OCI-M2 (cell line): ENCODE data around the gene NET1.
"Not testable (repeated sequence)": the region's sequence is repeated elsewhere in the genome, so short reads cannot be mapped to it uniquely, and the experiment has no call there.

Experiments used
- DNase-seq: peaks from one replicate; lab custom pipeline; 2025; ENCODE audit not compliant: unreplicated experiment; lab: John Stamatoyannopoulos, UW

The NET1 gene

DNA sequence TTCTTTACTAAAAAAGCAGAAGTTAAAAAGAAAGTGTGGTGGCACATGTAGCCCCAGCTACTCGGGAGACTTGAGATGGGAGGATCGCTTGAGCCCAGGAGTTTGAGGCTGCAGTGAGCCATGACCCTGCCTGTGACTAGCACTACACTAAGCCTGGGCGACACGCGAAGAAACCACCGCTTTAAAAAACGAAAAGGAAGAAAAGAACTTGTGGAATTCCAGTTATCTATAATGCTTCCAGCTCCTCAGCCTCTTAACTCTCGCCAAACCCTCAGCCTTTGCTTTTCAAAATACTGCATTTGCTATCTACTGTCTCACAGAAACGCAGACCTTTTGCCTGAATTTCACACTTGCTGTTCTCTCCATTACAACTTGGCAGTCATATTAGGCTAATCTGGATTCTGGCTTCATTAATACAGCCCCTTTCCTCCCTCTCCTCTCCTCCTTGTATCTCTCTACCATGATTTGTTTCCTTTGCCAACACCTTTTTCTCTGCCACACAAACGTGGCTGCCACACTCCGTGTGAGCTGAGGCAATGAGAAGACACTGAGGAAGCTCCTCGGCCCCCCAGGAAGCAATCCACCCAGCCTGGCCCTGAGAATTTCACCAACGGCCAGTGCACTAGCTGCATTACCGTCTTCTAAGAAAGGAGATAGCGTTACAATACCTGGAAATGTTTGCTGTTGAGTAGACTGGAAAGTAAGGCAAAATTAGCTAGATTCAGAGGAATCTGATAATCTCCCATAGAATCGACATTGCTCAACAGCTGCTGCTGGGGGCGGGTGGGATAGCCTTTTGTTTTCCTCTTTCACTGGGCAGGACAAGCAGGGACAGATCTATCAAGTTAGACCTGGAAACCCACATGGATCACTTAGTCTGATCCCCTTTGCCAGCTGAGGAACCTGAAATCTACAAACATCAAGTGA lies 49.8 kb downstream of the NET1 start:
- DNase-seq: no peak

DNA sequence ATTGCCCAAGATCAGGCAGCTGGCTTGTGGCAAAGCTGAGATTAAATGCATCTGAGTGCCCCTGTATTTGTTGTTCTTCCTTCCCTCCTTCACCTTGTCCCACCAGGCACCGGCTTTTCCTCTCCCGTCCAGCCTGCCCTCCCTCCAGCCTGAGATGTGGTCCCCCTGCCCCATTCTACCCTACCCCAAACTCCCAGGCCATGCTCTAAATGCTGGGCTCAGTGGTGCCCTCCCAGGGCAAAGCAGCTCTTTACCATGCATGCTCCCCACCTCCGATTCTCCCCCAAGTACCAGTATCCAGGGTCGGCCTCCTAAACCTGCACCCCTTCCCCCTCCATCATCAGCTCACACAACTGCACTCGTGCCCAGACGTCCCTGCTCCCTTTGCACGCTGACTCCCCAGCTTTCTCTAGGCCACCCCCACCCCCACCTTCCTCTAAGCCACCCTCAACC lies 50.5 kb downstream of the NET1 start:
- DNase-seq: no peak

DNA sequence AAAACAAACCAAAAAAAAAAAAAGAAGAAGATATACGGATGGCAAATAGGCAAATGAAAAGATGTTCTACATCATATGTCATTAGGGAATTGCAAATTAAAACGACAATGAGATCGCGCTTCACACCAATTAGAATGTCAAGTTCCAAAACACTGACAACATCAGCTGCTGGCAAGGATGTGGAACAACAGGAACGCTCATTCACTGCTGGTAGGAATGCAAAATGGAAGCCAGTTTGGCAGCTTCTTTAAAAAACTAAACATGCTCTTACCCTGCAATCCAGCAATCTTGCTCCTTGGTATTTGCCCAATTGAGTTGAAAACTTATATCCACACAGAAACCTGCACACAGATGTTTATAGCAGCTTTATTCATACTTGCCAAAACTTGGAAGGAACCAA lies 52.2 kb downstream of the NET1 start:
- no peak for DNase-seq

DNA sequence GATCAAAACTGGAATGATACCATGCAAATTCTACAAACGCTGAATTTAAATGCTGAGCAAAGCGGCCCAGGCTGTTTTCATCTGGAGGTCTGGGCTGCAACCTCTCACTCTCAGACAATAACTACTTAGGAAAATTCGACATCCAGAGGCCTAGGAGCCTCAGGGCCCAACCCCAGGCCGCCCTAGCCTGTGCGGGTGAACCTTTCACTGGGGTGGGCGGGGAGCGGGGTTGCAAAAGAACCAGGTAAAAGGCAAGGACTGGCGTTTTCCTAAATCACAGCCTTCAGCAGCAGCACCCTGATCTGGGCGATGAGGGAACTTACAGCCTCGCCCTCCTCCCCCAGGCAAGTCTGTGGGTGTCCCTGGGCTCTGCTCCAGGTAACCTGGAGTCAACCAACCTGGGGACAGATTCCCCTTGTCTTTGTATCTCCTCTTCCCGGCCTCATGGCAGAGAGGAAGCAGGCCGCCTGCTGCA lies 53.7 kb downstream of the NET1 start:
- no peak for DNase-seq

DNA sequence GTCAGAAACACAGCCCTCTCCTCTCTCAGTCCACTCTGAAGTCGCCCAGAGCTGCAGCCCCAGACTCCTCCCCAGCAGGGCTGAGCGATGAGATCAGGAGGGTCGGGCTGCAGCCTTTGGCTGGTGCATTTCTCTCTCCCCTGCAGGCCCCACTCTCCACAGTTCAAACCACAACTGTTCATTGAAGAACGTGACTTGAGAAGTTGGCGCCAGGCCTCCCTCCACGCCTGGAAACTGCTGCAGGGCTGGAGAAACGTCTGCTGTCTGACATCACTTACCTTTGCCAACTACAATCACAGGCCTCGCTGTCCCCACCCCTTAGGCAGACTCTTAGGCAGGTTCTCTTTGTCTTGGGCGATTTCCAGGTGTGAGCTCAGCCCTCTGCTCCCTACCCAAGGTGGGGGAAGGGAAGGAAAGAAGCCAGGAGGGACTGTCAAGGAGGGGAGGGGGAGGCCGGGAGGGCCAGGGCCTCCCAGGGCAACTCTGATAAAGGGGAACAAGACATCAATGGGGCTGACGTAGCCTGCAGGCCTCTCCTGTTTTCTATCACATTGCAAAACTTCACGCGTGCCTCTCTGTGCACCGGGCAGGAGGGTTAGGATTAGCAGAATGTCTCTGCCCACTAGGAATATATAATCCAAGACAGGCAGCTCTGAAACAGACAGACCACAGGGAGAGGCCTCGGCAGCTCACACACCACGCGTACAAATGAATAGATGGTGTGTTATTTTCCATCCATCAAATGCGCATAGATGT lies 54.3 kb downstream of the NET1 start:
- DNase-seq: no peak

DNA sequence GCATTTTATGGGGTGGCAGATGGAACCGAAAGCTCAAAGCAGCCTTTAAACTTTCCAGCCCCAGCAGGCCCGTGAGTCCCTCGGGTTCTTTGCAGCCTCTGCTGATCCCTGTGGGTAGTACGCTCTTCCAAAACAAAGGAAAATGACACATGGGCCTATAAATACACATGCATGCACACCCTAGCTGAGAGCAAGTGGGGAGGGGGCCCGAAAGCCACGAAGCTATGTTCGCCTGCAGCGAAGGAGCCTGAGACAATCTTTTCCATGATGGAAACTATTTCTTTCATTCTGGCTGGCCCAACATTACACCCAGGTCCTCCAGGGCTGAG lies 54.8 kb downstream of the NET1 start:
- no peak for DNase-seq

DNA sequence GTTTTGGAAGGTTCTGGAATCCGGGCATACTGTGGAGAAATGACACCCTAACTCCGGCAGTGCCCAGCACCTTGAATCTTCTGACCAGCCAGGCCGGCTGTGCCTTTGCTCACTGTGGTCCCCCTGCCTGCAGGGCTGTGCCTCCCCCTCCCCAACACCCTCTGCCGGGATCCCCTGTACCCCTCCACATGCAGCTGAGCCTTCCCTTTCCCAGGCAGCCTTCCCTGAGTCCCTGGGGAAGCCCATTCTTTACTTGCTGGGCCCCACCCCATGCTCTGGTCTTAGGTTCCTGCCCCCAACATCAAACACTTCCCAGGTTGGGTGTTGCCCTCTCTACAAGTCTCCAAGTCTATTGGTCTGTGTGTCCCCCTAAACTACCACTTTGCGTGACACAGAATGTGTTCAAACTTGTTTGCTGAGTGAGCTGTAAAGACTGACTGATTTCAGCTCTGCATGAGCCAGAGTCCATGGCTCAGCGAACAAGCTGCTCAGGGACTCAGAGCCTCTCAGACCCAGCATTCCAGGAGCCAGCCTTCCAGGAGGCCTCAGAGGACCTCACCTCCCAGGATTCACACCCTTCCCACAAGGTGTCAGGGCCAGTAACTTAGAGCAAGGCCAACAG lies 55.4 kb downstream of the NET1 start:
- DNase-seq: no peak

DNA sequence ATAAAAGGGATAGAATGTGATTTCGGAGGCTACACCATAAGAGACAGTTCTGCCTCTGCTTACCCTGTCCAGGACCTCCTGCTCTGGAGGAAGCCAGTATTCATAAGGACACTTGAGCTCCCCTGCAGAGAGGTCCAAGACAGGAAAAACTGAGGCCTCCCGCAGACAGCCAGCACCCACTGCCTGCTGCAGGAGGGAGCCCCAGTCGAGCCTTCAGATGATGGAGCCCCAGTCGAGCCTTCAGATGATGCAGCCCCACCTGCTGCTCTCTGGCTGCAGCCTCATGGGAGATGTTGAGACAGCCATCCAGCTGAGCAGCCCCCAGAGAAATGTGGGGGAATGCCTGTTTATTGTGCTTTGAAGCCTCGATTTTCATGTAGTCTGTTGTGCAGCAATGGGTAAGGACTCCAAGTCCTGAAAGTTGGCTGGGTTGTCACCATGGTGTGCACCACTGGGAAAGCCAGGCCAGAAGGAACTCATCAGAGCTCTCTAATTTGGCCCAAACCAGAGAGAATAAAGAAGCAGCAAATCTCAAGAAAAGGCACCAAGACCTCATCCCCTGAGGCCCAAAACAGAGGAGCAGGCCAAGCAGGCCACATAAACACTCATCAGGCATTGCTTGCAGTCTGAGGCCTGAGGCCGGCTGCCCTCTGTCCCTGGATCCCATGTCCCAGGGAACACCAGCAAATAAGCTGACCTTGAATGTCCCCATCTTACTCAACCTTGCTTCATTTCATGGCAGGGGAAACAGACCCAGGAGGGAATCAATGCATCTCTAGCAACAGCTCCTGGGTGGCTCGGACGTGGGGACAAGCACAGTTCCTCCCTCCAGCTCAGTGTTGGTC lies 56.1 kb downstream of the NET1 start:
- no peak for DNase-seq

DNA sequence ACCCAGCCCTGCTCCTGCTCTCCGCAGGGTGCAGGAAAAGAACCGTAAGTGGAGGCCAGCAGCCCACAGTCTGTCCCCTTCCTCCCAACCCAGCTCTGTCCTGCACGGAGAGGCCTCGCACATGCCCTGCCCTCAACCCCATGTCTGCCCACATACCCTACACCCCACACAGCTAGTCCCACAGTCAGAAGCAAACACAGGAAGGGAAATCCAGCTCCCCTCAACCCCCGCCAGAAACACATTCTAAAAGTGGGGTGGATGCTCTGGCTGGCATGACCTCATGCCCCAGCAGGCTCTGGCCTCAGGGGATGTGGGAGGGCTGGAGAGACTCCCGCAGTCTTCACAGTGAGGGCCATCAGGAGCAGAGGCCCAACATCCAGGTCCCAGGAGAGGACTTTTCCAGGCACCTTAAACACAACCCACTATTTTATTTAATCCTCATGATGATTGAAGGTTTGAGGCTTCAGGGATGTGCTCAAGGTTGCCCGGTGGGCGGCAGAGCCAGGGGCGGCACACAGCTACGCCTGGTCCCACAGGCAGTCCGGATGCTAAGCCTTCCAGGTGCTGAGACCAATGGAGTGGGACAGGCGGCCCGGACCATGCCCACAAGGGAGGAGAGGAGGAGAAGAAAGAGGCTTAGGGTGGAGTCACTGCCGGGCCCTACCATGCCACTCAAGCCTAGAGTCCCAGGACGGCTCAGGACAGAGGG lies 57.1 kb downstream of the NET1 start:
- DNase-seq: no peak

DNA sequence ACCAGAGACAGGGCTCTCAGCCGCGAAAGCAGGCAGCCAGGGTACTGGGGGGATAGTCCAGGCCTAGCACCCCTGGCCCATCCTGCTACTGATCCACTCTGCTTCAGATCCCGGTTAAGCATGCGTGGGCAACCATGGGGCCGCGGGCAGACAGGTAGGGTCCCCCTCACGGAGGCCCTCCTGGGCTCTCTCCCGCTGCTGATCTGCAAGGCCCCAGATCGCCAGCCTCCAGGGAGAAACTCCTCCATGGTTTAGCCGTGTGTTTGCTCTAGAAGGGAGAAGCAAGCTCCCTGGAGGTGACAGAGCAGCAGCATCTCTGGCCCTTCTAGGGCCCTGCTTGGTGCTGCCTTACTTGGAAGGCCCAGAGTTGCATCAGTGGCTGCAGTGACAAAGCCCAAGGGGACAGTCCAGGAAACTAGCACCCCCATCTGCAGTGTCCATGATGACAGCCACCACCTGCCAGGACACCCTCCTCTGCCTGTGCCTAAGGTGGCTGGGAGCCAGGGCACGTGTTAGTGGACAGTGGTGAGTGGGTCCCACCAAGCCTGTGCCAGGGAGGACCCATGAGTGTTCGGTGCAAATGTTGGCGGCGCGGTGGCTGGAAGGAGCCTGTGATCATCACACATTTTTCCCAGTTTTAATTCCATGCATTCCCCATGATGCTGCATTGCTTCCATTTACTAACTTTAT lies 57.9 kb downstream of the NET1 start:
- DNase-seq: no peak

DNA sequence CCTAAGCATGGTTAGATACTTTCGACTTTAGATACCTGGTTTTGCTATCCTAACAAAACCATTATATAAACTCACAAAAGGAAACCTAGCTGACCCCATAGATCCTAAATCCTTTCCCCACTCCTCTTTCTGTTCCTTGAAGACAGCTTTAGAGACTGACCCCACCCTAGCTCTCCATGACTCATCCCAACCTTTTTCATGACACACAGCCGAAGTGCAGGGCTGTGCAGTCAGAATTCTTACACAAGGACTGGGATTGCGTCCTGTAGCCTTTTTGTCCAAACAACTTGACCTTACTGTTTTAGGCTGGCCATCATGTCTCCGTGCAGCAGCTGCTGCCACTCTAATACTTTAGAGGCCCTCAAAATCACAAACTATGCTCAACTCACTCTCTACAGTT lies 62.3 kb downstream of the NET1 start:
- DNase-seq: not testable (repeated sequence)

DNA sequence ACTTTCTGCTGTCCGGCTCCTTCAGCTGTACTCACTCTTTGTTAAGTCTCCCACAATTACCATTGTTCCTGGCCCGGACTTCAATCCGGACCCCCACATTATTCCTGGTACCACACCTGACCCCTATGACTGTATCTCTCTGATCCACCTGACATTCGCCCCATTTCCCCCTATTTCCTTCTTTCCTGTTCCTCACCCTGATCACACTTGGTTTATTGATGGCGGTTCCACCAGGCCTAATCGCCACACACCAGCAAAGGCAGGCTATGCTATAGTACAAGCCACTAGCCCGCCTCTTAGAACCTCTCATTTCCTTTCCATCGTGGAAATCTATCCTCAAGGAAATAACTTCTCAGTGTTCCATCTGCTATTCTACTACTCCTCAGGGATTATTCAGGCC lies 62.7 kb downstream of the NET1 start:
- not testable (repeated sequence) for DNase-seq

DNA sequence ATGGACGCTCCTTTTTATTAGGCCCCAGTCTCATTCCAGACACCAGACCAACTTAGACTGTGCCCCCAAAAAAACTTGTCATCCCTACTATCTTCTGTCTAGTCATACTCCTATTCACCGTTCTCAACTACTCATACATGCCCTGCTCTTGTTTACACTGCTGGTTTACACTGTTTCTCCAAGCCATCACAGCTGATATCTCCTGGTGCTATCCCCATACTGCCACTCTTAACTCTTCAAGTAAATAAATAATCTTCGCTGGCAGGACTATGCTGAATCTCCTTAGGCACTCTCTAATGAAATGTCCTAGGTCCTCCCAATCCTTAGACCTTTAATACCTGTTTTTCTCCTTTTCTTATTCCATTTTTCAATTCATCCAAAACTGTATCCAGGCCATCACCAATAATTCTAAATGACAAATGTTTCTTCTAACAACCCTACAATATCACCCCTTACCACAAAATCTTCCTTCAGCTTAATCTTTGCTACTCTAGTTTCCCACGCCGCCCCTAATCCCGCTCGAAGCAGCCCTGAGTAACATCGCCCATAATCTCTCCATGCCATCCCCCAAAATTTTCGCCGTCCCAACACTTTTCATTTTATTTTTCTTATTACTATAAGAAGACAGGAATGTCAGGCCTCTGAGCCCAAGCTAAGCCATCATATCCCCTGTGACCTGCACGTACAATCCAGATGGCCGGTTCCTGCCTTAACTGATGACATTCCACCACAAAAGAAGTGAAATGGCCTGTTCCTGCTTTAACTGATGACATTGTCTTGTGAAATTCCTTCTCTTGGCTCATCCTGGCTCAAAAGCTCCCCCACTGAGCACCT lies 63.8 kb downstream of the NET1 start:
- not testable (repeated sequence) for DNase-seq

DNA sequence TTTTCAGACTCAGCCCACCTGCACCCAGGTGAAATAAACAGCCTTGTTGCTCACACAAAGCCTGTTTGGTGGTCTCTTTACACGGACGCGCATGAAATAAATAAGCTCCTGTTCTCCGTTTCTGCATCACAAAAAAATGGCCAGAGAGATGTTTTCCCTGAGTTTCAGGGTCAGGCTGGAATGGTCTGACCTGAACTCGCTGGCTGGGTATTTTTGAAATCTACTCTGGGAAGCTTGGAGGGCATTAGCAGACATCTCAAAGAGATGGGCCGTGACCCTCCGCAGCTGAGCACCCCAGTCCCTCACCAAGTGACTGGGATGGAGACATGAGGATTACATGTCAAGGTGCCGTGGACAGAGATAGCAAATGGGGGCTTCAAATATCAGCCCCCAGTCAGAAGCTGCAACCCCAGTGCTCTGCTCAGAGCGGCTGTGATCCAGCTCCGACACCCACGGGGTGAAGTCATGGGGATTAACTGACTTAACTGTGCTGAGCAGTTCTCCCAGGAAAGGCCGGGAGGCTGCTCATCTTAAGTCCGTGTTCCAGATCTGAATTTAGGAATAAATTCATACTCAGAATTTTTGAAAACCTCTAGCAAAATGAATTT lies 64.7 kb downstream of the NET1 start:
- no peak for DNase-seq

DNA sequence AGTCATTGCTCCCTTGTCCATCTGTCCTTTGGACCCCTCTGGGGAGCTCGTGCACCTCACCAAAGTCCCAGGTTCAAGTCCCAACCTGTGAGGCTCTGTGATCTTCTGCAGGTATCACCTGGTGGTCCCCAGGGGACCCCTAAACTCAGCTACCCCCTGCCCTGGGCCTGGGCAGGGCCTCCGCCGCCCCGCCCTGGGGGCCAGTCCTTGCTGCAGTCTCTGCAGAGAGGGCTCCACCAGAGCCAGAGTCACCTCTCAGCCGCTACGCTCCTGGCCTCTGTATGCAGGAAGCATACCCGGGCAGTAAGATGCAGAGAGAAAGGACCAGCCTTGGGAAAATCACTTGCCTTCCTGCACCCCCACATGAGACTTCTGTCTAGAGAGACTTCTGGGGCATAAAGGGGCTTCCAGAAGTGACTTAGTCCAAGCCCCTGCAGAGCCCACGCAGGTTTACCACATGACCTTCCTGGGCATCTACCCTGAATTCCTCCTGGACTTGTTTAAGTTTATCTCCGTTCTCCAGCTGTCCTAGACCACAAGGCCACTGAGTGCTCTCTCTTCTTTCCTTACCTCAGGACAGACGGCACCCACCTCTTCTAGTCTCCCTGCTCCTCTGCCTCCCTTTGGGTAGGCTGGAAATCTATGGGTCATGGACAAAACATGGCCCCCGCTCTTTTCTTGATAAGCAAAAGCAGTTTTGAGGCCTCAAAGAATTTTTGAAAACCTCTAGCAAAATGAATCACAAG lies 65.8 kb downstream of the NET1 start:
- no peak for DNase-seq

DNA sequence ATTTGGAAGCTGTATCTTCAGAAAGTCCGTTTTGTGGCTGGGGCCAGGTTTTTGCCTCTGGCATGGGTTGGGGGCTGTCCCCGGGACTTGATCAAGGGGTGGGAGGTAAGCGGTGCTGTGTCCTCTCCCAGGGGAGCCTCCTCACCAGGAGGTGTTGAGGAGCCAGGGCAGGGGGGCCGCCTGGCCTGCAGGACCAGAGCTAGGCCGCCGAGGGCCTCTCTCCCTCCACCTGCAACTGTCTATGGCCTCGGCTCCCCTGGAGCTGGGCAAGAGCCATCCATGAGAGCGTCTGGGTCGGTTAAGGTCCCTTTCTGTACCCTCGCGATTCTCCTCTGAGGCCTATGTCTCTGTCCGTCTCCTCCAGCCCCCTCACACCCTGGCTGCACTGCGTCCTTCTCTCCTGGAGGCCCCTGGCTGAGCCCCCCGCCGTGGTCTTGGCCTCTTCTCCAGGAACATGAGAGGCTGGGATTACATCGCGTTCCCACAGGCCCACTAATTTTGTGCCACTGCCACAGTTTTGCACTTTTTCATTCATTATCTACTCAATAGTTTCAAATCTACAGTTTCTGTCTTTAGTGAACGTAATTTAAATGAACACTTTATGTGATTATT lies 66.4 kb downstream of the NET1 start:
- no peak for DNase-seq

DNA sequence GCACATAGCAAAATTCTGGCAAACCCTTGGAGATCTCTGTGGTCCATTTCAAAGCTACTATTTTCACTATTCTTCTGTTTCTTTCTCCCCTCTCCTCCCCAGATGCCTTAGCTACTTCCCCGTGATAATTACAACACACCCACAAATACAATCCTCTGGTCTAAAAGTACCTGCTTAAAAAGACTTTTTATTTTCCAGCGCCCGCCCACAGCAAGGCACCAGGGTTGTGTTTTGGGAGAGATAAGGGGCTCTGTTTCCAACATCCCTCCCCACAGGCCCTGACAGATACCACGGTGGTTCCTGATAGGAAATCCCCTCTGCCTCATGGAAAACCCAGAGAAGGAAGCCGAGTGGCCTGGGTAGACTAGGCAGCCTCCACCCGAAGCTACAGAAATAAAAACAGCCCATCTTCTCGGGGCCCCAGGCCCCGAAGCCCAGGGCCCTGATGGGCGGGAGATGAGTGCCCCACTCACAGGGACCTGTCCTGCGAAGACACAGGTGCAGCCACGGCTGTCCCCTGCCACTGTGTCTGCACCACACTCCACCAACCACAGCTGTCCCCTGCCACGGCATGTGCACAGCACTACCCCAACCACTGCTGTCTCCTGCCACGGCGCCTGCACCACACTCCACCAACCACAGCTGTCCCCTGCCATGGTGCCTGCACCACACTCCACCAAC lies 67.3 kb downstream of the NET1 start:
- no peak for DNase-seq
